IPS DF 4.7 (cell line): ENCODE measurements around the gene ZIC1.

Experiments used
- DNase-seq: peaks from one replicate; pipeline ENCODE4 v3.0.0-alpha.2; 2013; ENCODE audit warnings: low spot score; ENCODE audit errors: extremely low read depth

Gene ZIC1

DNA sequence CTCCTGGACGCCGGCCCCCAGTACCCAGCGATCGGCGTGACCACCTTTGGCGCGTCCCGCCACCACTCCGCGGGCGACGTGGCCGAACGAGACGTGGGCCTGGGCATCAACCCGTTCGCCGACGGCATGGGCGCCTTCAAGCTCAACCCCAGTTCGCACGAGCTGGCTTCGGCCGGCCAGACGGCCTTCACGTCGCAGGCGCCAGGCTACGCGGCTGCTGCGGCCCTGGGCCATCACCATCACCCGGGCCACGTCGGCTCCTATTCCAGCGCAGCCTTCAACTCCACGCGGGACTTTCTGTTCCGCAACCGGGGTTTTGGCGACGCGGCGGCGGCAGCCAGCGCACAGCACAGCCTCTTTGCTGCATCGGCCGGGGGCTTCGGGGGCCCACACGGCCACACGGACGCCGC is 956 bp downstream of the ZIC1 start:
- no peak for DNase-seq

DNA sequence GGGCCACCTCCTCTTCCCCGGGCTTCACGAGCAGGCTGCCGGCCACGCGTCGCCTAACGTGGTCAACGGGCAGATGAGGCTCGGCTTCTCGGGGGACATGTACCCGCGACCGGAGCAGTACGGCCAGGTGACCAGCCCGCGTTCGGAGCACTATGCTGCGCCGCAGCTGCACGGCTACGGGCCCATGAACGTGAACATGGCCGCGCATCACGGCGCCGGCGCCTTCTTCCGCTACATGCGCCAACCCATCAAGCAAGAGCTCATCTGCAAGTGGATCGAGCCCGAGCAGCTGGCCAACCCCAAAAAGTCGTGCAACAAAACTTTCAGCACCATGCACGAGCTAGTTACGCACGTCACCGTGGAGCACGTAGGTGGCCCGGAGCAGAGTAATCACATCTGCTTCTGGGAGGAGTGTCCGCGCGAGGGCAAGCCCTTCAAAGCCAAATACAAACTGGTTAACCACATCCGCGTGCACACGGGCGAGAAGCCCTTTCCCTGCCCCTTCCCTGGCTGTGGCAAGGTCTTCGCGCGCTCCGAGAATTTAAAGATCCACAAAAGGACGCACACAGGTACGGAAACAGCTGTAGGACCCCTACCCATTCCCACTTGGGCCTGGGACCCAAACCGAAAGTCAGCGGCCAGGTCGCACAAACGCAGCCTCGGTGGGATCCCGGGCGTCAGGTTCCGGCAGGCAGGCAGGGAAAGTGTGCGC is 1.5 kb downstream of the ZIC1 start:
- DNase-seq, result no peak

DNA sequence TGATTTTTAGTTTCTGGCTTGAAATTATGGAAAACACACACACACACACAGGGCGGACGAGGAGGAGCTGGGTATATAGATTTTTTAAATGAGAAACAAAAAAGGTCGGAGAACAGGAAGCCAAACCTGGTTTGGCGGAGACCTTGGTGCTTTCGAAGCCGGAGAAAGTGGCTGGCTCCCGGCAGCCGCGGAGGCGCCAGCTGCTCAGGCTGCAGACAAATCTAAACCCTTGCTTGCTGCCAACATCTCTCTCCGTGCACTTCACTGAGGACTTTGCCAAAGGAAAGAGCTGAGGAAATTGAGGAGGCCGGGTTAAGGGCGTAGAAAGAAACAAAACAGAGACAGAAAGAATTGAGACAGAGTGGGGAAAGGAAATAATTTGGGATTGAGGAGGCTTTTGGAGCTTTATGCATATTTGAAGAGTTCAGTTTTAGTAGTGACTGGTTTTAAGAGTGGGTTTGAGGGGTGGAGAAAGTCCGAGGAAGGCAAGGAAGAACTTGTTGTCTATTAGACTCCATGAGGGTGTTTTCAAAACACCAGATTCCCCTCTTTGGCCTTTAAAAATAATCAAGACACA is 2.2 kb downstream of the ZIC1 start:
- no peak for DNase-seq

DNA sequence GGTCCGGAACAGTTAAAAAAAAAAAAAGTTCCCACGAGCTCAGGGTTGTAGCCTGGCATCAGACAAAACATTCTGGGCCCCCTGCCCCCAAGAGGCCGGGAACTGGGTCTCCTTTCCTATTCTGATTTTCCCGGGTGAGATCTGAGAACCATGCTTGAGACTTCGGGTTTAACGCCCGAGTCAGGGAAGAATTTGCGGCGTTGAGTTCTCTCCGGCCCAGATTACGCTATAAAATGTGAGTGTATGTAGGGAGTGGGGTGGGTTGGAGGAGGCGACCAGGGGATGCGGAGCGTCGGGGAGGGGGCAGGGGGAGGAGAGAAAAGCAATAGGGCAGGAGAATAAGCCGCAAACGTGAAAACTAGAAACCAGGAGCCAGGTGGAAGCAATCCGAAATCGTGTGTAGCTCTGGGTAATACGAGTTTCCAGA is 2.7 kb downstream of the ZIC1 start:
- DNase-seq, result no peak

DNA sequence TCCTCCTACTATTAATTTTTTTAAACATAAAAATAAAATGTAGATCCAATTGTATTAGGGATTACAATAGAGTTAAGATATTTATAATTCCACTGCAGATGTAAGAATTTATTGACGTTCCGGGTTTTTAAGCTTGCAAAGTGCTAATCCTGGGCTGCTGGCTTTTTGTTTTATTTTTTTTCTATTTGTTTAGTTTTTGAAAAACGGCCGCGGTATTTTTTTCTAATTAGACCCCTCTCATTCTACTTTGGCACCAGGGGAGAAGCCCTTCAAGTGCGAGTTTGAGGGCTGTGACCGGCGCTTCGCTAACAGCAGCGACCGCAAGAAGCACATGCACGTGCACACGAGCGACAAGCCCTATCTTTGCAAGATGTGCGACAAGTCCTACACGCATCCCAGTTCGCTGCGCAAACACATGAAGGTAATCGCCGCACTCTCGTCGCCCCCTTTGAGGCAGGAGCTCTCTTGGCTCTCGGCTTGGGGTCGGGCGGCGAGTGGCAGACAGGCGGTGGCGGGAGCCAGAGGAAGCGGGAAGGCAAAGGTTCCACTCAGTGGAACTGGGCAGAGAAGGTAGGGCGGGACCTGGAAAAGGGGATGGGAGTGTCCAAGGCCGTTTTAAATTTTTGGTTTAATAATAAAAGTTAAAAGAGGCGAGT is 3.2 kb downstream of the ZIC1 start:
- DNase-seq, result no peak

DNA sequence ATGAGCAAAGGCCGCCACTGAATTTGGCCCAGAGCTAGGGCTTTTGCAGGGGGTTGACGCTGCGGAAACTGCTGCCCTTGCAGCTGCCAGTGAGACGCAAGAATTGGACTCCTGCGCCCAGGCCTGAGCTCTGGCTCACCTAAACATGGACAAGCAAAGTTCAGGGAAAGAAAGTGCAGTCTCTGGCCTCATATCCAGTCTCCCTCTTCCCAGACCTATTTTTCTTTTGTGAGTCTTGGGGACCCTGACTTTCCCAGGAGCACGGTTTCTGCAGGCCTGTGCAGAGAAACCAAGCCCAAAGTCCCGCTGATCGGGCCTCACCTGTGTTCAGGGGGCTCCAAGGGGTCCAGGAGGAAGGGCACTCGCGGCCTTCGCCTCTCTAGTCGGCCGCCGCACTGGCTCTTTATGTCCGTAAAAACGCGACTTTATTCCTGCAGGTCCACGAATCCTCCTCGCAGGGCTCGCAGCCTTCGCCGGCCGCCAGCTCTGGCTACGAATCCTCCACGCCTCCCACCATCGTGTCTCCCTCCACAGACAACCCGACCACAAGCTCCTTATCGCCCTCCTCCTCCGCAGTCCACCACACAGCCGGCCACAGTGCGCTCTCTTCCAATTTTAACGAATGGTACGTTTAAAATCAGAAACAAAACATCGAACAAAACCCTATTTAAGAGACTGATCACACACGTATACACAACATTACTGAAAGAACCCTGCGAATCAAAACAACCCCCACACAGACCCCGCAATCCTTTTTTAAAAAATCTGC is 3.9 kb downstream of the ZIC1 start:
- no peak for DNase-seq

DNA sequence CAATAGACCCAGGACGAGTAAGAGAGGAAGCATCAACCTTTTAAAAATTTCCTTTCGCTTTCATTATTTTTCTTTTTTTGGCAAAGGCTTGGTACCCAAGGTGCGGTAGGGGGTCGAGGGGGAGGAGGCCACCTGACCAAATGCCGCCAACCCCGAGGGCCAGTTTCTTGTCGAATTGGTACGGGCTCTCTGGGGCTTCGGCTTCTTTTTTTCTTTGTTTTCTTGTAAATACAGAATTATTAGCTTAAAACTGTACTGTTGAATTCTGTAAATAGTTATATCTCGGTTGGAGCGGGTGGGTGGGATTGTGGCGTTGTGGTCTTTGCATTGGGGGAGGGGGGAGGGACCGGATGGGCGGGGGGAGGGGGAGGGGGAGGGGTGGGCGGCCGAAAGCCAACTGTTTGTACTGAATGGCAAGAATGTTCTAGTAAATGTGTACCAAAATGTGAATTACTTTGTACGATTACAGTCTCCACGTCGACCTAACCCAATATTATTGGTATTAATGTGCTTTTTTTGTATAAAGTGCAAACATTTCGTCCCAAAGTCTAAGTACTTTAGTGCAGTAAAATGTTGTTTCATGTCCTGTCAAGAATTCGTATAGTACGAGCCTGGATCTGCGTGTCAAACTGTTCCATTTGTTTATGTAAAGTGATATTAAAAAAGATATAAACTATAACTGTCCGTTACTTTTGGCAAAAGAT is 4.7 kb downstream of the ZIC1 start:
- DNase-seq, result no peak

DNA sequence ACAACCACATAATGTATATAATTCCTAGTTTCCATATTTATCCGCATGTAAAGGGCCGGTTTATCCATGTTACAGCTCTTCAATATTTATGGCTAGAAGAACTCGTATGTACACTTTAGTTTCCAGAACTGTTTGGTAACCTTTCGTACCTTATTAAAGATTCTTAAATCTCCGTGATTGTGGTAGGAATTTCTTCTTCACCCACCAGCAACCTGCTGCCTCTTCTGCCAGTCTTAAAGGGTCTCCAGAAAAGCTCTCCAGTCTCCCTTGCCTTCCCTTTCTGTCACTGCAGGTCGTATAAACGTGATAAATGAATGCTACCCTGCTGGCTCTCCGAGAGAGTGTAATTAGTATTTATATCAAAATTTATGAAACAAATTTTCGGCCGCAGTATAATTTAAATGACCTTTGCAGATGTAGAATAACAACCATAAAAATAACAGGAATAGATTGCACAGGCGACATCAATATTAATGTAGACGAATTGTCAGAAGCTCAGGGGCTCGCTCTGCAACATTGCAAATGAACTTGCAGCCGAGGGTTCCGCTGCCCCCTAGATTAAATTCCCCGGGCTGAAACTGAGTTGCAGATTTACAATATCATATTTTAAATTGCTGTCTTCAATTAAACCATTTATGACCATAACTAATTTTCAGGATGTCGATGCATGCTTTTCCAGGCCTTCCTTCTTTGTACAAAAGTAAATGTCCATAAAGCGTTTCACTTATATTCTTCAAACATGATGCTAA is 5.4 kb downstream of the ZIC1 start:
- no peak for DNase-seq

DNA sequence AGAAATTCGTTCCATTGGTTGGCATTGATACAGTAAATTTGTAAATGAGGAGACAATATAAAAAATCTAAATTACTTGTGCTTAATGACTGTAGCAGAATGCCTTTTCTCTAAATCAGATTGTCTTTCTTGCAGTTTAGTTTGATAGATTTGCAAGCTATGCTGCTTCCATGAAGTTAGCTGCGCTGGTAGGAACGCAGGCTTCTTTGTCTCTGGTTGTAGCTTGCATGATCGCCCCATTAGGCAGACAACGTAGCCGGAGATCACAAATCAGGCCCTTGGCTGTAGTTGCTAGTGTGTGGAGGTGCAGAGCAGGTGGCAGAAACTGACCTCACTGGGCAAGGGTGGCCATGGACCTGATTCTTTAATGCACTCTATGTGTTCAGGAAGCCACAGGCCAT is 6.1 kb downstream of the ZIC1 start:
- no peak for DNase-seq

DNA sequence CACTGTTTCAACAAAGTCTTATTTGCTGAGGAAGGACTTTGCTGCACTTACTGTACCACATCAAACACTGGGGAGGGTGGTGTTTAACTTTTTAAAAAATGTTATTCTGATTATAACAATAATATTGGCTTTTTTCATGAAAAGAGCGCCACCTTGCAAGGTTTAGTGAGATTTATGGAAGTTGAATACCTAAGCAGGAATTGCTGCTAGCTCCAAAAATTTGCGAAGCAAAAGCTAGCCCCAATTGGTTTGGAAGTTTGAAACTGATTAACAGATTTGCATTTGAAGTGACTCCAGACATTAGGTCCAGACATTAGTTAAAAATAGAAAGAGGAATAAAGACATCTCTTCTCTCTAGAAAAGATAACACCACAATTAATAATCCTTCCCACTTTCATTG is 6.7 kb downstream of the ZIC1 start:
- DNase-seq, result no peak

DNA sequence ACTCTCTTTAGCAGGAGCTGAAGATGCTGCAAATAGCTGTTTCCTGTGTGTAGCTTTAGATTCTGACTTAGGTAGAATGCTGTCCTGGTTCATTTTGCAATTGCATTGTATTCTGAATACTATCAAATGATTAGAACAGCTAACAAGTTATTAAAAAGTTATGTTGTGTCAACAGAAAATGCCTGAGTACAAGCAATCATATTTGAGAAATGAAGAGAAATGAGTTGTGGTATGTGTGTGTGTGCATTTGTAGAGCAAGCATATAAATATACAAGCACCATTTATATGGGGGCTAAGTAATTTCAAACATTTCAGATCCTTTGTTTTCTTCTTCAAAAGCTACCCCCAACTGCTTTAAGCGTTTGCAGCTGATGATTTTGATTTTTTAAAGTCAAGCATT is 7.8 kb downstream of the ZIC1 start:
- no peak for DNase-seq

DNA sequence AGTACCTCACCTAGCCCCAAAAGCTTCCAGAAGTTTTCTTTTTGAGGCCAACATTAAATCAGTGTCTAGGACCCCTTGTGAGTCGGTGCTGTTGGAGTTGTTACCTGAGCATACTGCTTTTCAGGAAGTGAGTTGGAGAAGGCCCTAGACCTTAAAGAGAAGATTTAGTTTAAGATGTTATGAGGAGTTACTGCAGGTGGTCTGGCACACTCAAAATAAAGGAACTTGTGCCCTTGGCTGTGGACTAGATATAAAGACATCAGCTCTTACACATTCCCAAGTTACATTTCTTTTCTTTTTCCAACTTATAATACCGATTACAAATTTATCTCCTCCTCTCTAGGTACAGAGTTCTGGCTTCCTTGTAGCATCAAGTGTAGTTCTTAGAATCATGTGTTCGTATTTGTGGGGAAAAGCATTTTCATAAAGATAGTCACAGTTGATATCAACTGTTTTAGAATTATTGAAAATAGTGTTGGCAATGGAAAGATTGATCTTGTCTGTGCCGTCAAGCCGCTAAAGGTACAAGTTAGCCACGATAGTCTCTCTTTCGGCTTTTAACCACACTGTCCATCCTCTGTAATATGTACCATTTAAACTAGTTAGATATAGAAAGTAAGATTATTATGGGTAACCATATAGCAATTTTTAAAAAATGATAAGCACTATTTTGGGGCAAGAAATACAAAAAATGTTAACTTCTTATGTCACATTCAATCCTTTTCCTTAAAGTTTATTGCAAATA is 8.6 kb downstream of the ZIC1 start:
- DNase-seq, result no peak

DNA sequence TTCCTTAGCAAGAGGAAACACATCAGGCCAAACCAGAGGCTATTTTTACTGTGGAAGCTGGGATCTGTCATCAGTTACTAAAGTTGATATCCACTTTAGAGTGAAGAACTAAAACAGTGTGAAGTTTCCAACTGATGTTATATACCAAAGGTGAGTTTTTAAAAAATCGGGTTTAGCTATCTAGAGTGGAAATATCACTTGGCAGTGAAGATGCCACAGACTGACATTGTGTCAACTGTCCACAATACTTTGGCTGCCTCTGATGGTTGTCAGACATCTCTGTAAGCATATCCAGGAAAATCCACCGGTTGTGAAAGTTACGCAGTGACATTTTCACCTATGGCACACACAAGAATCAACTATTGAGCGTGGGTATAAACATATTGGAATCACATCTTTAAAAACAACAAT is 9.2 kb downstream of the ZIC1 start:
- DNase-seq, result no peak

DNA sequence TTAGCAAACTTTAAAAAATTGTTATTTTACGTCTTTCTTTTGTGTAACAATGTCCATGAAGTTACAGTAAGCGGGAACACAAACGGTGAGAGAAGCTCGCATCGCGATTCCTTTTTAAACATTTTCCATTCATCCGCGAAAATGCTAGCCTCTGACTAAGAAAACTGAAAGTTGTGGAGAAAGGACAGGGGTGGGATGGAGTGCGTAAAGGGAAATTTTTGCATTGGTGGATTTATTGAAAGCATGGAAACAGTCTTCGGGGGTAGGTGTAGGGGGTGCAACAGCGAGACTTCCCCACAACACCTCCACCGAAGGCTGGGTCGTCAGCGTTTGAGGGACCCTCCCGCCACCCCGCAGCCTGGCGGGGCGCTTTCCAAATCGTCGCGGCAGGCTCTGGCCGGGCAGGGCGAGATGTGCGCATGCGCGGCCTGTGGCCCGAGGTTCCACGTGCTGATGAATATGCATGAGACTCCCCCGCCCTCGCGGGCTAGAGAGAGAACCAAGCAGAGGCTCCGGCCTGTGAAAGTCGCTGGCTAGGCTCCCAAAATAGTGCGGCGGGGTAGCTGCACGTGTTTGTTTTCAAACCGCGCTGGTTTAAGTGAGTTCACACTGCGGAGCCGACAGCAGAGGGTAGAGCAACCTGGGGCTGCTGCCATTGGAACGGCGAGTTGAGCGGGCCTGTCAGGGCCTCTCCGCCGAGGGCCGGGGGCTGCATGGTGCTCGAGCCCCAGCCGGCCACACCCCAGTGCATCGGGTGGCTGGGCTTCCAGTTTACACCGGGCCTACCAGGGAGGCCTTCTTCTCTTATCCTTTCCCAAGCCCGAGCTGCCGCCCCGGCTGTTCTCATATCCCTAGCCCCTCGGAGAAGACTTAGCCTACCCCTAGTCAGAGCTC is 9.9 kb downstream of the ZIC1 start:
- no peak for DNase-seq

DNA sequence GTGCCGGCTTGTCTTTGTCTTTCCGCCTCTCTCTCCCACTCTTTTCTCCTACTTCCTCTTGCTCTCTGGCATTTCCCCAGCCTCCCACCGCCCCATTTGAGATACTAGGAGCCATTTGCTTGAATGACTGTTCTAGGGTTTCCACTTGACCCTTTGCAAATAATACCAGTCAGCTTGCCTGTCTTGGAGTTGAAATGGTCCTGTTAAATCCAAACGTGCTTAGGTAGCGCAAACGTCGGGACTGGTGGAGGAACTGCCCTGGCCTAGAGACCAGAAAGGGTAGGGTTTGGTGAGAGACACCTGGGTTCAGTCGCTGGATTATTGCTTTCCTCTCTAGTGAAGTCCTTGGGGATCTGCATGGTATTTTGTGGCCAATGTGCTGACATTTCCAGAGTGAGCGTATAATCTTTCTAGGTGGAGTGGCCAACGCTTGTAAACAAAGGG is 10.6 kb downstream of the ZIC1 start:
- no peak for DNase-seq

DNA sequence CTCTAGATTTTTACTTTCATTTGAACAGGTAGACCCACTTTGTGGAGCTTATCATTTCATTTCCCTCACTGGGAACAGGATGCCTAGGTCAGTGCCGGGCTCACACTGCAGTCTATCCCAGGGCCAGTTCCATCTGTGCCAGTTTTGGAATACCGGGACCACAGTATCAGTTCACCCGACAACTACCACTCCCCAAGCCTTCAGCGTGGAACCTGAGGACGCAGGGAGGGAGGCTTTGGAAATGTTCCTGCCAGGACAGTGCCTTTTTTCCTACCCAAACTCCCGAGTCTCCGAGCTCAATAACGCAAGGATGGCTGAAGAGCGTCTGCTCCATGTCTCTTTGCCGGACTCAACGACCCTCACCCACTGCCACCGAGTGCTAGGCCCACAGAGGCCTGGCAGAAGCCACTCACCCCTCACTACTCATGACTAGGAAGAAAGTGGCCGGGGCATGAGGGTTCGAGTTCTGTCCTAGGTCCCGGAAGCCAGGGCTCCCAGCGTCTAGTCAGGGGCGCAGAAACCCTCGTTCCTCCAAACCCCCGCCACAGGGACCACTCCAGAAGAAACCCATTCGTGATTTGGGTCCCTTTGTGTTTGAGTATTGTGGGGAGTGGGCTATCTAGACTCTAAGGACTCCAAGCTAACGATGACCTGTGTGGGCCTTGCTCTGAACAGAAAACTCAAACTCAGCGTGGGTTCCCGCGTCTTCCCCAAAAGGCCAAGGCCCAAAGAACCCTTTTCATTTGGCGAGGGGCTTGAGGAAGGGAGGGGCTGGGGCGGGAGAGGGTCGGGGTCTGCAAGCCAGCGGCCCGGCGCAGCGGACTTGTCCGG is 11.4 kb downstream of the ZIC1 start:
- no peak for DNase-seq

DNA sequence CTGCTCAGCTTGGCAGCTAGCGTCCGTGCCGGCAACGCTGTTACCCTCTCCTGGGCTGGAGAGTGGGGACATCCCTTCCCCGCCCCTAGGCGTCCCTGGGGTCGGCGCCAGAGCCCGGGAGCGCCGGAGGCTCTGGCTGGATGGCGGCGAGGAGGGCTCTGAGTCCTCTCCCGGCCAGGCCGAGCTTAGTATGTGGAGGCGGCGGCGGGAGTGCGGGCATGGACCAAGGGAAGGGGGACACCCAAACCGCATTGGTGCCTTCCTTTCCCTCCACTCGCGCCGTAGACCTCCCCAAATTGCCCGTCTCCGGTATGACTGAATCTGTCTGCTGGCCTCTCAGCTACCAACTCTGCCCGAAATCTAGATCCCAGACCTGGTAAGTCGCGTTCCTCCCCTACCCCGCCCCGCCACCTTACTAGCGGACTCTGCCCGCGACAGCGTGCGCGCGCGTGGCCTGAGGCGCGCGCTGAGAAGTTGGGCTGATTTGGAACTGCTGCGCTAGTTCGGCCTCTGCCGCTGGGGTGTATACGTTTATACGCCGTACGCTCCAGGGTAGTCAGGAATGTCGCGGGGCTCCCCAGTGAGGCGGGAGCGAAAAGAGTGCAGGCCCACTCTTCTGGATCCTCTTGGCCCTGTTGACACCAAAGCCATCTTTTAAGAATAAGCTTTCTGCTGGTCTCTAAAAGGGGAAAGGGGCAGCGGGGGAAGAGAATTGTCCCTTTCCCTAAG is 12.2 kb downstream of the ZIC1 start:
- no peak for DNase-seq
